ENCODE results near the gene CMTM8.
"Not testable (repeated sequence)": the region's sequence is repeated elsewhere in the genome, so short reads cannot be mapped to it uniquely, and the experiment has no call there.

The CMTM8 gene

DNA sequence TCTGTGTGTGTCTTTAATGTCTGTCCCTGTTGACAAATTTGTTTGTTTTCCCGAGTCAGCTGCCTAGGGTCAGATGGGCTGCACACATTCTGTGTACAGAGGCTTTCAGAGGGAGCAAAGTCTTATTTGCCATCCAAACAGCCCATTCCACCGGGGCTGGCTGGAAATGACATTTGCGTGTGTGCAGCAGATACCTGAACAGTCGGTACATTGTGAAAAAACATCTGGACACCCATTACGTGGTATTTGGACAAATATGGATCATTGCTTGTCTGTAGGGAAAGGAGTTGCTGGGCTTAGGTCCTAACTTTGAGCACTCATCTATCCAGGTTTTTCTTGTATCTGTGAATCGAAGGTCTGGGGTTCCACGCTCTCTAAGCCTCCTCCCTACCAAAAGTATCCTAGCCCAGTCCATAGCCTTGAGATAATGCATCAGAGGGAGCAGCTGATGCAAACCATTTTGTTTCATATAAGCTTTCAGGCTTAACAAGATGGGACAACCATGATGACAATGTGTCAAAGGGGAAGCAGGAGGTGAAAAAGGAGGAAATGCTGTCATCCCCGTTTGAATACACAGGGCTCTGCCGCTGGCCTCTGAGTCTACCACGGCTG lies 22.2 kb upstream of the CMTM8 start:
- TF ChIP-seq CTCF (IDR thresholded peaks at IDR 0.05; ENCODE audit: insufficient read depth, missing control alignments): no peak
- DNase-seq (ENCODE audit: insufficient read length, low spot score): no peak
- no peak for FAIRE-seq

GRCh38 chr3:32217339-32217738 lies 21.1 kb upstream of the CMTM8 start:
- no peak for DNase-seq (ENCODE audit: insufficient read length, low spot score)
- FAIRE-seq: no peak
- TF ChIP-seq CTCF (IDR thresholded peaks at IDR 0.05; ENCODE audit: insufficient read depth, missing control alignments): no peak

- DNase-seq (ENCODE audit: insufficient read length, low spot score): no peak
- no peak for FAIRE-seq
- no peak for TF ChIP-seq CTCF (IDR thresholded peaks at IDR 0.05; ENCODE audit: insufficient read depth, missing control alignments)
Measured at GRCh38 chr3:32219537-32219936, 18.9 kb upstream of the CMTM8 start.

- FAIRE-seq (no peak), DNase-seq (ENCODE audit: insufficient read length, low spot score) (no peak)
- TF ChIP-seq CTCF (IDR thresholded peaks at IDR 0.05; ENCODE audit: insufficient read depth, missing control alignments): no peak
Measured at GRCh38 chr3:32220006-32220405, 18.5 kb upstream of the CMTM8 start.

DNA sequence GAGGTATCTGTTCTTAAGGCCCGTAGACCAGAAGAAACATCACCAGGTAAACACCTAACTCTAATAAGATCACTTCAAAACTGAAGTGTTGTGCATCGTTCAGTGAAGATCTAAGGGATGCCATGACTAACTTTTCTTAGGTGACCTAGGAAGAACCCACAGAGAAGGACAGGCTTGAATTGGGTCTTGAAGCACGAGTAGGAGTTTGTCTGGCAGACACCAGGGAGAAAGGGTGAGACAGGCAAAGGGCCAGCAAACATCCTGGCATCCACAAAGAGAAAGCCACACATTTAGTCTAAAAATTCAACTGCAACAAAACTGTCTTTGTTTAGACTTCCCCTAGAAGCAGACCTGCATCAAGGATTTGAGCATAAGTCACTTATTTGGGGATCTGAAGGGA lies 15.5 kb upstream of the CMTM8 start:
- no peak for TF ChIP-seq CTCF (IDR thresholded peaks at IDR 0.05; ENCODE audit: insufficient read depth, missing control alignments)
- DNase-seq (ENCODE audit: insufficient read length, low spot score) (no peak), FAIRE-seq (no peak)

- no peak for TF ChIP-seq CTCF (IDR thresholded peaks at IDR 0.05; ENCODE audit: insufficient read depth, missing control alignments)
- FAIRE-seq: no peak
- no peak for DNase-seq (ENCODE audit: insufficient read length, low spot score)
Measured at GRCh38 chr3:32224016-32224516, 14.4 kb upstream of the CMTM8 start.

DNA sequence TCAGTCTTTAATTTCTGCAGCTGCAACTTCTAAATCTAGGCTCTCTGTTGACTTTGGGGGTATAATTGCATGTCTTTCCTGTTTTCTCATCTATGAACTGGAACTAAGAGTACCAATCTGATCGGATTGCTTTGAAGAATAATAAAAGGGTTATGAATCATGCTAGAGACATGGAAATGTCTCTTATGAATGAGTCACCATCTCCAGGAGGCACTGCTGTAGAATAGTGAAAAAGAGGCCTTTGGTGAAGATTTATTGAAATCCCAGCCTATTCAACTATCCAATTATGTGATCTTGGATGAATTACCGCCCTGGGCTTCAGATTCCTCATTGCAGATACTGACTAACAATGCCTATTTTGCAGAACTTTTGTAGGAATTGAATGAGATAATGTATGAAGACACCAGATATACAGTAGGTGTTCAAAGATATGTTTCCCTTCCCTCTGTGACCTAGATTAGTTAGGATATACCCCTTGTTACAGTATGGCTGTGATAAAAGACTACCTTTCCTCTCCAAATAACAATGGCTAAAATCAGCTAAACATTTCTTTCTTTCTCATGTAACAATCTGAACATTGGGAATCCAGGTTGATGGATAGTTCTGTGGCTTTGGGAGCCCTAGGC lies 11.5 kb upstream of the CMTM8 start:
- no peak for DNase-seq (ENCODE audit: insufficient read length, low spot score)
- no peak for TF ChIP-seq CTCF (IDR thresholded peaks at IDR 0.05; ENCODE audit: insufficient read depth, missing control alignments)
- no peak for FAIRE-seq

GRCh38 chr3:32228743-32229142 lies 9.7 kb upstream of the CMTM8 start:
- FAIRE-seq; DNase-seq (ENCODE audit: insufficient read length, low spot score): not testable (repeated sequence)

Data from D721Med (cell line).